ENCODE data around the gene REG4. TPM values are rescaled to one million over a fixed set of nuclear protein-coding genes. Genes with fewer than 3 reads are reported as not detected.
"Not testable (repeated sequence)": the region's sequence is repeated elsewhere in the genome, so short reads cannot be mapped to it uniquely, and the experiment has no call there.

Gene REG4
- total RNA-seq (ENCODE audit: low replicate concordance): not detected in 2 replicates

- H3K4me3 ChIP-seq (ENCODE audit: low read depth, low read length): no peak within 1 kb of the TSS
- no peak for TF ChIP-seq CTCF (IDR thresholded peaks at IDR 0.05; ENCODE audit: insufficient read depth, low read length)
- DNase-seq (ENCODE audit: low read depth): no peak
Observed at GRCh38 chr1:119811387-119811786, at the start of gene REG4. REG4 (minus strand) TSS chr1:119811460; CDS start chr1:119808769, 2,691 bp downstream.

- TF ChIP-seq CTCF (IDR thresholded peaks at IDR 0.05; ENCODE audit: insufficient read depth, low read length): no peak
- no peak overlapping the region for H3K4me3 ChIP-seq (ENCODE audit: low read depth, low read length)
- peak; percentile 68 for DNase-seq (ENCODE audit: low read depth)
Observed at GRCh38 chr1:119859647-119860046, 48.4 kb upstream of the REG4 start.

GRCh38 chr1:119858556-119859214 is 47.4 kb upstream of the REG4 start:
- not testable (repeated sequence) for DNase-seq (ENCODE audit: low read depth); H3K4me3 ChIP-seq (ENCODE audit: low read depth, low read length)

GRCh38 chr1:119858126-119858525 is 46.9 kb upstream of the REG4 start:
- no peak overlapping the region for H3K4me3 ChIP-seq (ENCODE audit: low read depth, low read length)

GRCh38 chr1:119853155-119853554 is 41.9 kb upstream of the REG4 start:
- H3K4me3 ChIP-seq (ENCODE audit: low read depth, low read length): no peak overlapping the region
- no peak for DNase-seq (ENCODE audit: low read depth)
- TF ChIP-seq CTCF (IDR thresholded peaks at IDR 0.05; ENCODE audit: insufficient read depth, low read length): no peak

More at GRCh38 chr1:119858126-119858525, 46.9 kb upstream of the REG4 start:
- no peak for DNase-seq (ENCODE audit: low read depth)
- no peak for TF ChIP-seq CTCF (IDR thresholded peaks at IDR 0.05; ENCODE audit: insufficient read depth, low read length)

- H3K4me3 ChIP-seq (ENCODE audit: low read depth, low read length); DNase-seq (ENCODE audit: low read depth): not testable (repeated sequence)
- peak; percentile 33 for TF ChIP-seq CTCF (IDR thresholded peaks at IDR 0.05; ENCODE audit: insufficient read depth, low read length)
Observed at GRCh38 chr1:119844206-119844605, 32.9 kb upstream of the REG4 start.

- TF ChIP-seq CTCF (IDR thresholded peaks at IDR 0.05; ENCODE audit: insufficient read depth, low read length): no peak
- no peak for DNase-seq (ENCODE audit: low read depth)
- H3K4me3 ChIP-seq (ENCODE audit: low read depth, low read length): no peak overlapping the region
Observed at GRCh38 chr1:119841306-119841705, 30.0 kb upstream of the REG4 start.
